B cell (primary cell): Measurements from ENCODE around the gene MET. TPM values are rescaled to one million over a fixed set of nuclear protein-coding genes. Genes with fewer than 3 reads are reported as not detected.

ENCODE experiments used
- ATAC-seq: fragments of 200-7000 bp; cut with Tn5 transposase; one replicate; pipeline ENCODE4 v1.10.0; 2021; ENCODE audit warnings: low read depth, mild to moderate bottlenecking, moderate number of reproducible peaks, moderate library complexity
- CTCF ChIA-PET: fragments of 350-600 bp; sonication (Branson Sonifier 250); formaldehyde crosslinking; loops from one replicate; lab custom pipeline; 2021; ENCODE audit warnings: antibody characterized with exemption, inconsistent platforms; lab: Charles Lee
- POLR2A ChIA-PET: fragments of 350-600 bp; sonication (Branson Sonifier 250); formaldehyde crosslinking; loops from one replicate; lab custom pipeline; 2021; ENCODE audit warnings: antibody characterized with exemption; lab: Charles Lee
- DNase-seq: peaks from one replicate; pipeline ENCODE4 v3.0.0; 2013
- H2AFZ ChIP-seq: 2 replicates; pipeline ENCODE4 v1.6.1; 2012; ENCODE audit warnings: mild to moderate bottlenecking, low read depth, low read length; ENCODE audit not compliant: insufficient read depth, poor library complexity, severe bottlenecking
- H3K27ac ChIP-seq, 2 donors: 1 replicate in 1 of 2; 2 replicates in 1 of 2; pipeline ENCODE4 v1.5.1; 2012 to 2013; ENCODE audit warnings: low read length in 2 of 2, mild to moderate bottlenecking in 2 of 2, moderate library complexity in 1 of 2
- H3K27me3 ChIP-seq, 4 experiments: fragments of 200-600 bp in 1 of 4; sonication (generic) in 1 of 4; replicated peaks in 1 of 4; 1 replicate in 2 of 4; 2 replicates in 2 of 4; pipeline versions ENCODE4 v1.6.1 to v1.7.0; 2013 to 2016; ENCODE audit warnings: low read length in 3 of 4, mild to moderate bottlenecking in 2 of 4, mixed read lengths in 1 of 4, moderate library complexity in 1 of 4; ENCODE audit not compliant: insufficient read depth in 4 of 4, control insufficient read depth in 3 of 4; ENCODE audit errors: control extremely low read depth in 1 of 4
- H3K36me3 ChIP-seq, 2 experiments: replicated peaks in 1 of 2; 1 replicate in 1 of 2; 2 replicates in 1 of 2; pipeline versions ENCODE4 v1.6.1 to v1.7.1; 2013; ENCODE audit warnings: low read length in 1 of 2; ENCODE audit not compliant: insufficient read depth in 2 of 2, control insufficient read depth in 1 of 2; ENCODE audit errors: control extremely low read depth in 1 of 2, extremely low read depth in 1 of 2
- H3K4me1 ChIP-seq, 2 donors: fragments of 200-600 bp in 1 of 2; sonication (generic) in 1 of 2; 1 replicate in 1 of 2; 2 replicates in 1 of 2; pipeline versions ENCODE4 v1.5.1 to v1.6.1; 2013 to 2017; ENCODE audit warnings: low read length in 2 of 2; ENCODE audit not compliant: control insufficient read depth in 2 of 2, insufficient read depth in 2 of 2
- H3K4me2 ChIP-seq: replicated peaks from 2 replicates; pipeline ENCODE3; 2012; ENCODE audit warnings: mild to moderate bottlenecking, low read depth, low read length; ENCODE audit not compliant: poor library complexity, severe bottlenecking
- H3K4me3 ChIP-seq, 5 experiments: fragments of 200-600 bp in 1 of 5; sonication (generic) in 1 of 5; 1 replicate in 3 of 5; 2 replicates in 2 of 5; pipeline versions ENCODE4 v1.5.1 to v1.7.0; 2011 to 2016; ENCODE audit warnings: low read length in 4 of 5, mild to moderate bottlenecking in 4 of 5, low read depth in 2 of 5, control low read depth in 1 of 5, moderate library complexity in 1 of 5; ENCODE audit not compliant: insufficient read depth in 1 of 5; ENCODE audit errors: control extremely low read depth in 1 of 5, extremely low read depth in 1 of 5
- H3K79me2 ChIP-seq: fragments of 200-600 bp; sonication (generic); one replicate; pipeline ENCODE4 v1.6.0; 2016; ENCODE audit warnings: low read length; ENCODE audit not compliant: control insufficient read depth, insufficient read depth
- H3K9ac ChIP-seq: fragments of 200-600 bp; sonication (generic); 2 replicates; pipeline ENCODE4 v1.6.1; 2017; ENCODE audit warnings: mild to moderate bottlenecking, low read length, moderate library complexity
- H3K9me3 ChIP-seq, 3 donors: one replicate each; pipeline versions ENCODE4 v1.6.1 to v1.7.1; 2013; ENCODE audit warnings: low read length in 2 of 3; ENCODE audit not compliant: control insufficient read depth in 2 of 3, insufficient read depth in 1 of 3; ENCODE audit errors: control extremely low read depth in 1 of 3
- H4K20me1 ChIP-seq: 2 replicates; pipeline ENCODE4 v1.6.0; 2012; ENCODE audit warnings: mild to moderate bottlenecking, low read length; ENCODE audit not compliant: insufficient read depth, control insufficient read depth, poor library complexity, severe bottlenecking
- H3K27ac Mint-ChIP-seq: one replicate; pipeline ENCODE4 v1.8.0; 2021; ENCODE audit warnings: mixed read lengths
- H3K27me3 Mint-ChIP-seq: one replicate; pipeline ENCODE4 v1.8.0; 2021; ENCODE audit warnings: mixed read lengths
- H3K4me1 Mint-ChIP-seq: one replicate; pipeline ENCODE4 v1.8.0; 2021; ENCODE audit warnings: mixed read lengths
- H3K4me3 Mint-ChIP-seq: one replicate; pipeline ENCODE4 v1.8.0; 2021; ENCODE audit warnings: mixed read lengths
- H3K9me3 Mint-ChIP-seq: one replicate; pipeline ENCODE4 v1.8.0; 2022; ENCODE audit warnings: mixed read lengths; ENCODE audit not compliant: insufficient read depth
- EZH2 ChIP-seq: IDR thresholded peaks from 2 replicates; pipeline ENCODE4 v1.6.1; 2012; ENCODE audit warnings: borderline replicate concordance, low read depth, mild to moderate bottlenecking, moderate library complexity, low read length; ENCODE audit not compliant: insufficient read depth, poor library complexity, severe bottlenecking
- WGBS: methylation state at CpG from one replicate; pipeline ENCODE4 v1.1.5; 2013; ENCODE audit warnings: missing lambda C conversion rate; ENCODE audit not compliant: insufficient coverage; 5-methylcytosine and 5-hydroxymethylcytosine counted together
- intact Hi-C: fragments of 100-400 bp; cut with micrococcal nuclease; formaldehyde crosslinking; loops from one replicate; pipeline ENCODE4 v1.10.0; 2022
- polyA plus RNA-seq: library from polyadenylated mRNA; depleted of rRNA; stranded (reverse); fragments of >200 nt; gene quantifications from 2 replicates; pipeline ENCODE4 v1.2.3, GENCODE V29; 2012
- total RNA-seq, 2 donors: library from RNA; stranded (reverse); fragments of 120-200 nt in 1 of 2; gene quantifications; 1 replicate in 1 of 2; 2 replicates in 1 of 2; pipeline versions ENCODE4 v1.2.3 to v1.2.4, GENCODE V29; 2013 to 2022
- TF ChIP-seq, protein P1 (sequence below): fragments of 200-600 bp; IDR thresholded peaks from one replicate; pipeline ENCODE4 v1.8.0; 2022; ENCODE audit warnings: antibody characterized with exemption, mild to moderate bottlenecking

Gene MET
- total and polyA plus RNA-seq, 2 donors (not counting 1 experiment from before 2014, with no cell fraction given): 0.03 to 0.59 TPM

DNA sequence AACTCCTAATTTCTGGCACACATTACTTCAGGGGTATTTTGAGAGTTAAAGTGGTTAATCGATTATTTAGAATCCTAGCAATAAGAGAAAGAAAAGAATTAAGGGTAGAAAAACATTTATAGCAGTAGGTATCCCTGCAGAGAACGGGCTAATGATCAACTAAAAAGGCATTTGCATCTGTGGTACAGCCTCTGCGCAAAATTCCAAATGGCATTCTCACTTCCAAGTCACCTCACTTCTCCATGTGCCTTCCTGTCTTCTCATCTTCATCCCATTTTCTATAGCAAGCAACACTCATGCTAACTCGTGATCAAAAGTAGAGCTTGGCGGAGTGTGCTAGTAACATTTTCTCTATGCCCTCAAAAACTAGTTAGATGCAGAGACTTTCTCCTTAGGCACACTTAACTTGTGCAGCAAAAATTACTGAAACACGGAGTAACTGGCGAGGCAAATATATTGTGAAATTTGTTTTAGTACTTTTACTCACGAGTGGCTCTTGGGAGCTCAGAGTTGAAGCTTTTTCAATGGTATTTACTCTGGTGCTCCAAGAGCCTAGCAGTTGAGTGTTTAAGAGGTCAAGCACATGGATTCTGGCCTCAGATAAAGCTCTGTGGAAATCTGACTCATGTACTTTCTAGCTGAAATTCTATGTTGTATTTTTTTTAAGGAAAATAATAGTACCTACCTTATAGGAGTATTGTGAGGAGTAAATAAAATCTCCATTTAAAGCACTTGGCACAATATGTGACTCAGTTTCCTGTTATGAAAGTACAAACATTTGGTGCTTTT, 65.1 kb downstream of the MET start:
- Histone ChIP-seq H4K20me1 (no peaks in the 10 kb centered on the region), H3K27ac (no peak overlapping the region), H3K9ac (no peak overlapping the region), H3K27me3 (peaks cover 0 to 9% (median 2%) of the 10 kb centered on the region in 4 experiments), H3K36me3 (no peaks in the 10 kb centered on the region), H3K9me3 (no peaks in the 10 kb centered on the region), H3K4me3 (no peak overlapping the region), H3K4me2 (no peak overlapping the region), H2AFZ (no peak overlapping the region), H3K79me2 (no peaks in the 10 kb centered on the region), H3K4me1 (no peaks in the 10 kb centered on the region)
- POLR2A ChIA-PET: no interaction called here
- no peak for ATAC-seq
- CTCF ChIA-PET: no interaction called here
- Mint-ChIP-seq H3K4me1 (peaks cover 5% of the 10 kb centered on the region), H3K4me3 (no peak overlapping the region), H3K27ac (no peak overlapping the region), H3K9me3 (no peaks in the 10 kb centered on the region), H3K27me3 (peaks cover 12% of the 10 kb centered on the region)
- intact Hi-C loops: no loop called here
- 98% methylated on average over 7 of the region's 8 CpGs for WGBS
- DNase-seq: no peak
- no peak for TF ChIP-seq EZH2
- TF ChIP-seq, protein P1, sequence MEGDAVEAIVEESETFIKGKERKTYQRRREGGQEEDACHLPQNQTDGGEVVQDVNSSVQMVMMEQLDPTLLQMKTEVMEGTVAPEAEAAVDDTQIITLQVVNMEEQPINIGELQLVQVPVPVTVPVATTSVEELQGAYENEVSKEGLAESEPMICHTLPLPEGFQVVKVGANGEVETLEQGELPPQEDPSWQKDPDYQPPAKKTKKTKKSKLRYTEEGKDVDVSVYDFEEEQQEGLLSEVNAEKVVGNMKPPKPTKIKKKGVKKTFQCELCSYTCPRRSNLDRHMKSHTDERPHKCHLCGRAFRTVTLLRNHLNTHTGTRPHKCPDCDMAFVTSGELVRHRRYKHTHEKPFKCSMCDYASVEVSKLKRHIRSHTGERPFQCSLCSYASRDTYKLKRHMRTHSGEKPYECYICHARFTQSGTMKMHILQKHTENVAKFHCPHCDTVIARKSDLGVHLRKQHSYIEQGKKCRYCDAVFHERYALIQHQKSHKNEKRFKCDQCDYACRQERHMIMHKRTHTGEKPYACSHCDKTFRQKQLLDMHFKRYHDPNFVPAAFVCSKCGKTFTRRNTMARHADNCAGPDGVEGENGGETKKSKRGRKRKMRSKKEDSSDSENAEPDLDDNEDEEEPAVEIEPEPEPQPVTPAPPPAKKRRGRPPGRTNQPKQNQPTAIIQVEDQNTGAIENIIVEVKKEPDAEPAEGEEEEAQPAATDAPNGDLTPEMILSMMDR: no peak

DNA sequence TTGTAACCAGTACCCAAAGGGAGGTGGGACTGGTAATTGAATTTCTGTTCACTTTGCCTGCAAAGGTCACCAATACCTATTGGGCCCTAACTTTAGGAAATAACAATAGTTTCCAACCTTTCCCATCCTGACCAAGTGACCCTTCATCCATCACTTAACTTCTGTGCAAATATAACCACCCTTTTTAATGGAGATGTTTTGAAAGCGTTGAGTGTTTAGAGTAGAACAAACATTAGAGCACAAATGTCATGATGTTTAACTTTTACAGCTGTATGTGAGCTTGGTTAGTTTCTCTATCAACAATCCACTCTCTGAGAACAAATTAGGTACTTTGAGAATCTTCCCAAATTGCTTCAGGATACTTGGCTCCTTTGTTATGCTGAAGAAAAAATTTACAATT, 66.4 kb downstream of the MET start:
- Histone ChIP-seq H3K9ac (no peak overlapping the region), H3K4me2 (no peak overlapping the region), H3K79me2 (no peaks in the 10 kb centered on the region), H3K27me3 (peaks cover 0 to 9% (median 4%) of the 10 kb centered on the region in 4 experiments), H3K9me3 (no peaks in the 10 kb centered on the region), H3K27ac (no peak overlapping the region), H3K4me1 (no peaks in the 10 kb centered on the region), H3K4me3 (no peak overlapping the region), H4K20me1 (no peaks in the 10 kb centered on the region), H3K36me3 (no peaks in the 10 kb centered on the region), H2AFZ (no peak overlapping the region)
- DNase-seq: no peak
- intact Hi-C loops: no loop called here
- no CpG with 5 or more reads among the region's 1 CpG for WGBS
- Mint-ChIP-seq H3K27ac (no peak overlapping the region), H3K4me1 (peaks cover 5% of the 10 kb centered on the region), H3K27me3 (peaks cover 17% of the 10 kb centered on the region), H3K9me3 (no peaks in the 10 kb centered on the region), H3K4me3 (no peak overlapping the region)
- ChIA-PET CTCF (no interaction called here), POLR2A (no interaction called here)
- no peak for ATAC-seq
- TF ChIP-seq EZH2: no peak
- TF ChIP-seq, protein P1: no peak
